BE2C (cell line): ENCODE data around the gene SLC6A8. TPM values are rescaled to one million over a fixed set of nuclear protein-coding genes. Genes with fewer than 3 reads are reported as not detected.

Experiments
- DNase-seq: peaks from one replicate; pipeline ENCODE4 v3.0.0-alpha.2; 2020
- H3K27me3 ChIP-seq: fragments of 250-450 bp; sonication (Bioruptor Pico); 2 replicates; pipeline ENCODE4 v1.5.1; 2020; ENCODE audit warnings: mild to moderate bottlenecking
- H3K36me3 ChIP-seq: fragments of 250-450 bp; sonication (Bioruptor Pico); 2 replicates; pipeline ENCODE4 v1.5.1; 2020; ENCODE audit warnings: mild to moderate bottlenecking
- H3K4me1 ChIP-seq: fragments of 250-450 bp; sonication (Bioruptor Pico); 2 replicates; pipeline ENCODE4 v1.5.1; 2020
- H3K4me3 ChIP-seq: 2 replicates; pipeline ENCODE4 v1.5.1; 2011; ENCODE audit warnings: low read depth, low read length
- H3K9me3 ChIP-seq: fragments of 250-450 bp; sonication (Bioruptor Pico); 2 replicates; pipeline ENCODE4 v1.5.1; 2020
- CTCF ChIP-seq: IDR thresholded peaks from 2 replicates; pipeline ENCODE4 v1.5.1; 2012; ENCODE audit warnings: mild to moderate bottlenecking, low read depth, low read length
- polyA plus RNA-seq: library from polyadenylated mRNA; unstranded; fragments of >200 nt; gene quantifications from one replicate; pipeline ENCODE4 v1.2.1, GENCODE V29; 2012; ENCODE audit warnings: low read depth, missing spikeins; ENCODE audit not compliant: insufficient read length, insufficient read depth

SLC6A8 gene
- 125 TPM for polyA plus RNA-seq

GRCh38 chrX:153687121-153688039 is at the start of gene SLC6A8:
Gene SLC6A8, plus strand, starts transcription at chrX:153687926. Its CDS starts 649 bp downstream, at chrX:153688575.
- Histone ChIP-seq H3K4me3 (peak within 1 kb of the TSS; percentile 40), H3K4me1 (no peaks in the 10 kb centered on the region), H3K36me3 (0 out of 2 replicates have a peak, but pooled peaks cover 4% of the 10 kb centered on the region), H3K27me3 (no peaks in the 10 kb centered on the region), H3K9me3 (no peaks in the 10 kb centered on the region)
- DNase-seq: peak; percentile 77
- peak; percentile 37 for TF ChIP-seq CTCF

GRCh38 chrX:153638041-153638371 is 49.7 kb upstream of the SLC6A8 start:
- no peak for DNase-seq
- Histone ChIP-seq H3K4me3 (no peak overlapping the region), H3K36me3 (no peaks in the 10 kb centered on the region), H3K27me3 (peaks cover 4% of the 10 kb centered on the region), H3K9me3 (no peaks in the 10 kb centered on the region), H3K4me1 (peaks cover 5% of the 10 kb centered on the region)
- TF ChIP-seq CTCF: no peak

GRCh38 chrX:153638436-153639176 is 49.1 kb upstream of the SLC6A8 start:
- Histone ChIP-seq H3K4me1 (peaks cover 5% of the 10 kb centered on the region), H3K4me3 (no peak overlapping the region), H3K9me3 (no peaks in the 10 kb centered on the region), H3K27me3 (peaks cover 10% of the 10 kb centered on the region), H3K36me3 (no peaks in the 10 kb centered on the region)
- DNase-seq: peak; percentile 40
- TF ChIP-seq CTCF: no peak

GRCh38 chrX:153639177-153640044 is 48.3 kb upstream of the SLC6A8 start:
- Histone ChIP-seq H3K4me3 (no peak overlapping the region), H3K4me1 (peaks cover 5% of the 10 kb centered on the region), H3K9me3 (no peaks in the 10 kb centered on the region), H3K27me3 (peaks cover 16% of the 10 kb centered on the region), H3K36me3 (no peaks in the 10 kb centered on the region)
- DNase-seq: no peak
- no peak for TF ChIP-seq CTCF

- DNase-seq: no peak
- H3K4me3 ChIP-seq: no peak overlapping the region
- no peaks in the 10 kb centered on the region for H3K9me3 ChIP-seq
- no peak for TF ChIP-seq CTCF
- peaks cover 5% of the 10 kb centered on the region for H3K4me1 ChIP-seq
- H3K27me3 ChIP-seq: peaks cover 23% of the 10 kb centered on the region
- no peaks in the 10 kb centered on the region for H3K36me3 ChIP-seq
Measured at GRCh38 chrX:153640045-153640686, 47.6 kb upstream of the SLC6A8 start.
